HUDEP-2 (cell line): Measurements from ENCODE around the gene LCN15.
"Not testable (repeated sequence)": the region's sequence is repeated elsewhere in the genome, so short reads cannot be mapped to it uniquely, and the experiment has no call there.

Experiments
- DNase-seq, 76 experiments: peaks; one replicate each; lab custom pipeline; 2025; ENCODE audit not compliant: unreplicated experiment in 76 of 76; lab: John Stamatoyannopoulos, UW

Gene LCN15, protein sequence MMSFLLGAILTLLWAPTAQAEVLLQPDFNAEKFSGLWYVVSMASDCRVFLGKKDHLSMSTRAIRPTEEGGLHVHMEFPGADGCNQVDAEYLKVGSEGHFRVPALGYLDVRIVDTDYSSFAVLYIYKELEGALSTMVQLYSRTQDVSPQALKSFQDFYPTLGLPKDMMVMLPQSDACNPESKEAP

DNA sequence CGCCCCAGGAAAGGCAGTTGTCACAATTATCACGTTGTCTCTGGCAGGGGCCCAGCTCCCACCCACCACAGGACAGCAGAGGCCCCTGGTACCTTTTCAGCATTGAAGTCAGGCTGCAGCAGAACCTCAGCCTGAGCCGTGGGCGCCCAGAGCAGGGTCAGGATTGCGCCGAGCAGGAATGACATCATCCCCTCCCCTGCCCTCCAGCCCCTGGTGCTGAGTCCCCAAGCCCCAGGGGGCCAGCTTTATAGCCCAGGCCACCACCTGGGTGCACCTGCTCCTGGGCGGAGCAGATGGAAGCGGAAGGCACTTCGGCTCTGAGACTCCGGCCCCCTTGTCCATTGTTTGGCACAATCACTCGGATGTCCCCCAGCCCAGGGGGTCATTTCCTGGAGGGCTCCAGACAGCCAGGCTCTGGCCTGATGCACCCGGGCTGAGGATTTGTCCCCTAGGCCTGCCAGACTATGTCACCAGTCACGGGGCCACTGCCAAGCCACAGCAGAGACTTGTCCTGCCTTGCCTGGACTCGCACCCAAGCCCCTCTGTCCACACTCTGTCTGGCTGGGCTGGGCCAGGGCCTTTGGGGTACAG, at the start of gene LCN15:
Gene LCN15 (minus strand): TSS at position 218 of the 591 bp plus-strand sequence. CDS start 30 bp downstream, at position 188.
- DNase-seq = no peak

DNA sequence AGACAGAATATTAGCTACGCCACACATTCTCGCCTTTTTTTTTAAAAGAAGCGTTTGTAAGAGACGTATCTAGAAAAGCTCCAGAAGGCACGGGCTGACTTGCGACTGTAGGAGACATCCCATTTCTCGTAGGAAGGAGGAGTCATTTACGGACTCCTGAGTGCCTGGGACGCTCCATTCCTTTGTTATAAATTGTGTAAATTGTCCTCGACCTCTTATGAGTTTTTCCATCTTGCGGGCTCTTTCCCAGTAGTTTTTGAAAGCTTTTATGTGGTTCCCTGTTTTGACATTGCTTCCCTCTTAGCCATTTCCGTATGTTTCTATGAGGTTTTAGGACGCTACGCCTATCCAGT, 44.5 kb upstream of the LCN15 start:
- DNase-seq = no peak

DNA sequence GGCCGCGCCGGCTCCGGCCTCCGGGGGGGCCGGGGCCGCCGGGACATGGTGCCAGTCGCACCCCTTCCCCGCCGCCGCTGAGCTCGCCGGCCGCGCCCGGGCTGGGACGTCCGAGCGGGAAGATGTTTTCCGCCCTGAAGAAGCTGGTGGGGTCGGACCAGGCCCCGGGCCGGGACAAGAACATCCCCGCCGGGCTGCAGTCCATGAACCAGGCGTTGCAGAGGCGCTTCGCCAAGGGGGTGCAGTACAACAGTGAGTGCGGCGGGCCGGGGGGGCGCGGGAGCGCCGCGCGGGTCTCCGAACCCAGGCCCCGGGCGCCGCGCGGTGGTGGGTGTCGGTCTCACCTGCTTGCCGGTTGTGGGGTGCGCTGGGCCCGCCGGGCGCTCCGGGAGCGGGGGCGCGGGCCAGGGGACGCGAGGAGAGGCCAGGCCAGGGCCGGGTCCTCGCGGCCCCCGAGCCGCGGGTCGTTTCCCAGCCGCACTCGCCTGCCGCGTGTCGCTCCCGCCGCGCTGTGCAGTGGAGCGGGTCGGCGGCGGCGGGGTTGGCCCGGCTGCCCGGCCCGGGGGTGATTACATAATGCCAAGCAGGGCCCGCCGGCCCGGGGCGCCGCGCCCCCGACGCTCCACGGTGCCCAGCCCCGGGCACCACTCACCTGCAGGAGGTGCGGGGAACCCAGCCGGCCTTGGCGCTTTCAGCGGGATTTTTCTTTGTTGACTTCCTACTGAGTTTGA, 43.9 kb upstream of the LCN15 start:
- peak in 7 of 76 experiments; percentile 19 to 56 (median 29) for DNase-seq

DNA sequence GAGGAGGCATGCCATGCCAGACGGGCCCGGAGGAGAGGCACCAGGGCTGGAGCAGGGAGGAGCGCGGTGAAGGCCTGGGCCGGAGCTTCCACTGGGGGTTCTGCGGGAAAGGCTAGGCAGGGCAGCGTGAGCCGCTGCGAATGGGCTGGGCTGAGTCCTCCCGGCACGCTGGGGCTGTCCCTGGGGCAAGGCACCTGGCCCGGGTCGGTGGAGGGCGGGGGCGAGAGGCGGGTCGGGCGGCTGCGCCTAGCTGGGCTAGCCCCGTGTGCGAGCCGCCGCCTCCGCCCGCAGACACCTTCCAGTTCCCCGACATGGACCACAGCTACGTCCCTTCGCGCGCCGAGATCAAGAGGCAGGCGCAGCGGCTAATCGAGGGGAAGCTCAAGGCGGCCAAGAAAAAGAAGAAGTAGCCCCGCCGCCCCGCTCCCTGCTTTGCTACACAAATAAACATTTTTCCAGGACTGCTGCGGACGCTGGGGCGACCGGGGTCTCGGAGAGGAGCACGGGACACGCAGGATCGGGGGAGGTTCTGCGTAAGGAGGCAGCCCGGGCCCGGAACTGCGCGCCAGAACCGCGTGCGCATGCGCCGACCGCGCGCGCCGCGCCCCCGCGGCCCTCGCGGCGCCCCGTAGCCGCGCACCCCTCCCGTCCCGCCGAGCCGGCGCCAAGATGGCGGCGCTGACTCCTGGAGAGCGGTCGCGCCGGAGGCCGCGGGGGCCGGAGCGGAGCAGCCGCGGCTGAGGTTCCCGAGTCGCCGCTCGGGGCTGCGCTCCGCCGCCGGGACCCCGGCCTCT, 43.2 kb upstream of the LCN15 start, which contains the start of gene RABL6:
Gene RABL6 (plus strand): TSS at position 668 of the 794 bp plus-strand sequence. CDS start 249 bp downstream, outside the sequence.
- DNase-seq = peak in 65 of 76 experiments; percentile 16 to 80 (median 59)

DNA sequence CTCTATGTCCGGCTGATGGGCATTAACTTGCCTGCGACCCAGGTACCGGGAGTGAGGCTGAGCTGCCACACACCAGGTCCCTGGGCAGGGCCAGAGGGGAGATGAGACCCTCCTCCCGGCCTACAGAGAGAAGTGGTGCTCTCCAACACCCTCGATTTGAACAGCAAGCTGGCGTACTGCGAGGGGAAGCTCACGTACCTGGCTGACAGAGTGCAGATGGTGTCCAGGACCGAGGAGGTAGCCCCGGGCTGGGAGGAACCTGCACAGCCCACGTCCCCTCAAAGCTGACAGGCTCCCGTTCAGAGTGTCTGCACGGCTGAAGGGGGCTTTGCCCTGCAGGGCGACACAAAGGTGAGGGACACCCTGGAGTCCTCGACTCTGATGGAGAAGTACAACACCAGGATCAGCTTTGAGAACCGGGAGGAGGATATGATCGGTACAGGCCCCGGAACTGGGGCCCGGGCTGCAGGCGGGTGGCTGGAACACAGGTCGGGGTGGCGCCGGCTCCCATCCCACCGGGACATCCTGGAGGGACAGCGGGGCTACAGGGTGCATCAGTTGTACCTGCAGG, 42.4 kb upstream of the LCN15 start:
- no peak for DNase-seq

DNA sequence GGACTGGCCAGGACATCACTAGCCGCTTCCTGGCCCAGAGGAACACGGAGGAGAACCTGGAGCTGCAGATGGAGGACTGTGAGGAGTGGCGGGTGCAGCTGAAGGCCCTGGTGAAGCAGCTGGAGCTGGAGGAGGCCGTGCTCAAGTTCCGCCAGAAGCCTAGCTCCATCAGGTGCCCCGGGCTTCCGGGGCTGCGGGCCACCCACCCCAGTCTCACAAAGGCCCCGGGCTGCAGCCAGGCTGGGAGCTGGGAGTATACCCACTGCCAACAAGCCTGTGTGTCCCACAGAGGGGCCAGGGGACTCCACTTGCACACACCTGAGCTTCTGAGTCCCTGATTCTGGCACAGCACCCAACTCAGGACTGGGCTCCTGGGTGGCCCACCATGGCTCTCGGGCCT, 41.7 kb upstream of the LCN15 start:
- no peak for DNase-seq

DNA sequence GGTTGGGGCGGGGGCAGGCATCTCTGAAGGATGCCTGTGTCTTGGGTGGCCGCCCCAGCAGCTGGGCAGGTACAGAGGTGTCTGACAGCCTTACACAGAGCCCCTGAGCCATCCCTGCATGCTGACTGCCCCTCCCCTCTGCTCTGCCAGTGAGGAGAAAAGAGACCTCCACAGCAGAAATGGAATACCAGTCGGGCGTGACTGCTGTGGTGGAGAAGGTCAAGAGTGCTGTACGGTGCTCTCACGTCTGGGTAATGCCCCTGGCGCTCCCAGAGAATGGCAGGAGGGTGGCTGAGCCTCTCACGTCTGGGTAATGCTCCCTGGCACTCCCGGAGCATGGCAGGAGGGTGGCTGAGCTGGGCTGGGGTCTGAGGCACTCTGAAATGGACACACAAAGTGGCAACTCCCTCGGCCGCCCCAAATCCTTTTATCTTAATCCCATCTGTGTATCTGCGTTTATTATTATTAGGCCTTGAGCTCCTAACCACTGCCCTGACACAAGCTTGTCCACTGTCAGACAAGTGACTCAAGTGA, 41.0 kb upstream of the LCN15 start:
- no peak for DNase-seq

DNA sequence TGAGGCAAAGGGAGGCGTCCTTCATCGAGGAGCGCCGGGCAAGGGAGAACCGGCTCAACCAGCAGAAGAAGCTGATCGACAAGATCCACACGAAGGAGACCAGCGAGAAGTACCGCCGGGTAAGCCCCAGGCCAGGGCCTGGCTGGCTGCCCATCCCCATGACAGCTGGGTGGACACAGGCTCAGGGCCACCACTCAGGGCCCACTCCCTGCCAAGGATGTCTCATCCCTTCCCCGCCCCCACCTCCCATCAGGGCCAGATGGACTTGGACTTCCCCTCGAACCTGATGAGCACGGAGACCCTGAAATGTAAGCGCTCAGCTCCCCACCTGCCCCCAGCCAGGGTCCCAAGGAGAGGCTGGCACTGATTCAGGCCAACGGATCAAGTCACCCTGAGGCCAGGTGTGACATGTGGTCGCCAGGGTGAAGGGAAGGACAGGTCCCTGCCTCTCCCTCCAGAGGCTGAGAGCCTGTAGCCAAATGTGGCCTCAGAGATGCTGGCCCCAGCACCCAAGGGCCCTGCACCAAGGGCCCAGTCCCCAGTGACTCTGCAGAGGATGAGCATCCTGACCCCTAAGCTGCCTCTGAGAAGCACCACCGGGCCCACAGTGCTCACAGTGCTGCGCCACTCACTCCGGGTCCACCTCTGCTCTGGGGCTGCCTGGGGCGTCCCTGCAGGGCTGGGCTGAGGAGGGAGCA, 40.3 kb upstream of the LCN15 start:
- no peak for DNase-seq

DNA sequence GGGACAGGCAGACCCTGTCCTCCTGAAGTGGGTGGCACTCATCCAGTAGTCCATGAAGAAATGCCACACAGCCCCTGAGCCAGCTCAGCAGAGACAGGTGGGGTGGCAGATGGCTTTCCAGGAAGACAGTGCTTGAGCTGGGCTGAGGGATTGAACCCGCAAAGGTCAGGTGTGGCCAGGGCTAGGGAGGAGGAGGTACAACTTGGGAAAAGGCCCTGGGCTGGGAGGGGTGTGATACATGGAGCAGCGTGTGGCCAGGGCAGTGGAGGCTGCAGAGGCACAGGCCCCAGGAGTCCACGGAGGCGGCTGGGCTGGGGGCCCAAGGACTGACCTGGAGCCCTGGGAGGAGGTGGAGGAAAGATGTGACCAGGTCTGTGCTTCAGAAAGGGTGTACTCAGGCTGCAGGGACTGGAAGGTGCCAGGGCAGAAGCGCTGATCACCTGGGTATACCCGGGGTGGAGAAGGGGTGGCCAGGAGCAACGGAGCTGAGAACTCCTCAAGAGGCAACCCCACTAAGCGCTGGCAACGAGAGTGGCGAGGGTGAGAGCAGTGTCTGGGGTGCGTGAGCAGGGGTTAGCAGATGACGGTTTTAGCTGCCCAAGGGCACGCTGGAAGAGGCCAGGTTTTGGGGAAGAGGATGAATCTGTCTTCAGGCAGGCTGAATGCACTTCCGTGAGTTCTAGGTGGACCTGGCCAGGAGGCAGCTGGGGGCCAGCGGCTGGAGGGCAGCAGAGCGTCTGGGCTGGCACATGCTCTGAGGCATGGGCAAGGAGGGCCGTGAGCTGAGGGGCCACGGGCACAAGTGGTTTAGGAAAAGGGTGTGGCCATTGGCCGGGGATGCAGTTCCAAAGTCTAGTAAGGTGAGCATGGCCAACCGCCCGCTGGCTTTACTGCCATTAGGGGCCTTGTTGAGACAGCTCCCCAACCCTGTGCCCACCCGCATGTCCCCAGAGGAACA, 39.5 kb upstream of the LCN15 start:
- no peak for DNase-seq

DNA sequence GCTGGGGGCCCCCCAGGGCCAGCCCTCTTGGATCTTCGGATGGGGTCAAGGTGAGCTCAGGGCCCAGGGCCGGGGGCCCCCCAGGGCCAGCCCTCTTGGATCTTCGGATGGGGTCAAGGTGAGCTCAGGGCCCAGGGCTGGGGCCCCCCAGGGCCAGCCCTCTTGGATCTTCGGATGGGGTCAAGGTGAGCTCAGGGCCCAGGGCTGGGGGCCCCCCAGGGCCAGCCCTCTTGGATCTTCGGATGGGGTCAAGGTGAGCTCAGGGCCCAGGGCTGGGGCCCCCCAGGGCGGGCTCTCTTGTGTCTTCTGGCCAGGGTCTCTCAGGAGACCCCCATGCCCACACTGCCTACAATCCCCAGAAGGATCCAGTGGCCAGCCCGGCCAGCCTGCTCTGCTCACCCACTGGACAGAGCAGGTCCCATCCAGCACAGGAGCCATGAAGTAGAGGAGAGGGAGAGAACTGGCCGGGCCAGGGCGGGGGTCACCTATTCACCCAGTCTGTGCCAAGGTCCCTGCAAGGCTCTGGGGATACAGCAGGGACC, 38.8 kb upstream of the LCN15 start:
- not testable (repeated sequence) for DNase-seq

DNA sequence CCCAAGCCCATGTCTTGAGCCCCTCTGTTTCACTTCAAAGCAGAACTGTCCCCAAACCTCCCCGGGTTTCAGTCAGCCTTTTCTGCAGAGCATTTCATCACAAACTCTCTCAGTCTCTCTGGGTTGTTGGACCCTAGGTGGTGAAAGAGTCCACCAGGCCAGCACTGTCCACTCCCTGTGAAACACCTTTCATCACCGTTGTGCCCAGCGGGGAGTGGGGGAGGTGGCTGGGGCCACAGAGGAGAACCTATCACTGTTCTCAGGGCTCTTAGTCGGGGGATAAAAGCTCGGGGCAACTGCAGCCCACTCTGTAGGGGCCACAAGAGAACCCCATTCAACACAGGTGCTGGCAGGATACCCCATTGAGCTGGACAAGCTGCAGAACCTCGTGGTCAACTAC, 38.0 kb upstream of the LCN15 start:
- no peak for DNase-seq

DNA sequence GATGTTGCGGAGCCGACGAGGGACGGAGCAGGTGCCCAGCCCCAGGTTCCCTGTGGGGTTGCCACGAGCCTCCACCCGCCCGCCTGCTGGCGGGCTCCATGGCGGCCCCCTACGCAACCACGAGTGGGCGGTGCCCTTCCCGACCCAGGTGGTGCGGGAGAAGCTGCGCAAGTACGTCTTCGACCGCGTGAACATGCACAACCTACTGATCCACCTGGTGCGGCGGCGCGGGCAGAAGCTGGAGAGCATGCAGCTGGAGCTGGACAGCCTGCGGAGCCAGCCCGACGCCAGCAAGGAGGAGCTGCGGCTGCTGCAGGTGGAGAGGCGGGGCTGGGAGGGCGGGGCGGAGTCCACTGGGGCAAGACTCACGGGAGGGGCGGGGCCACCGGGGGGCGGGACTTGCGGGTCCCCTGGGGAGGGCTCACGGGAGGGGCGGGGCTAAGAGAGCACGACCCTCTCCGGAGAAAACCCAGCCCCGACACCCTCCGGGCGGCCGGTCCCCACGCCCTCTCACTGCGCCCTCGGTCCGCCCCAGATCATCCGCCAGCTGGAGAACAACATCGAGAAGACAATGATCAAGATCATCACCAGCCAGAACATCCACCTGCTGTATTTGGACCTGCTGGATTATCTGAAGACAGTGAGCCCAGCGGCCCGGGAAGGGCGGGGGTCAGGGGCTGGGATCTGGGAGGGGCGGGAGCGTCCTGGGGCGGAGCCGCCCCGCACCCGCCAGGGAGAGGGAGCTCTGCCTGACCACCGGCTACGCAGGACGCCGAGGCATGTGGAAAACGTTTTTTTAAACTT, 35.7 kb upstream of the LCN15 start:
- DNase-seq = peak in 70 of 76 experiments; percentile 24 to 96 (median 84)

DNA sequence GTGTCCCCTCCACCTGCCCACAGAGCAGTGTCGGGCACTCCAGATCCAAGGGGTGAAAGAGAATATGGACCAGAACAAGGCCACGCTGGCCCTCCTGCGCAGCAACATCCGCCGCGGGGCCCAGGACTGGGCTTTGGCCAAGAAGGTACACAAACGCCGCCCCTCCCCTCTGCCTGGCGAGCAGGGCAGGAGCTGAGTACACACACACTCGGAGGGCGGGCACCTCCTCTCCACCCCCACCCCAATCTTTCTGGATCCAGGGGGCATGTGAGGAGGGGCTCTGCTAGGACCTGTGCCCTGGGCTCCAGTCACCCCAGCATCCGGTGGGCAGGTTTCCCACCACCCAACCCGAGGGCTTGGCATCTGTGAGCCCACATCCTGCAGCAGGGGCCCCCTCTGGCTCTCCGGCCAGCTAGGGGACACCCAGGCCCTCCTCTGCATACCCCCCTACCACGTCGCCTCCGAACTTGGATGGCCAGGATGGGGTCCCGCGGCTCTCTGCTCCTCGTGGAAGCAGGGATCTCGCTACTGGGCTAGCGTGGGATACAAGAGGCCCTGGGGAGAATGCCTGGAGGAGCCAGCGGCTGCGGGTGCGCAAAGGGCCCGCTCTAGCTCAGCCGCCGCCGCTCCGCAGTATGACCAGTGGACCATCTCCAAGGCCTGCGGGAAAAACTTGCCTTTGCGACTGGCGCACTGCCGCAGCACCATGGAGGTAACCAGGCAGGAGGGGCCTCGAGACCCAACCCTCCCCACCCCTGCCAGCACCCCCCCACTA, 34.9 kb upstream of the LCN15 start:
- DNase-seq = no peak

DNA sequence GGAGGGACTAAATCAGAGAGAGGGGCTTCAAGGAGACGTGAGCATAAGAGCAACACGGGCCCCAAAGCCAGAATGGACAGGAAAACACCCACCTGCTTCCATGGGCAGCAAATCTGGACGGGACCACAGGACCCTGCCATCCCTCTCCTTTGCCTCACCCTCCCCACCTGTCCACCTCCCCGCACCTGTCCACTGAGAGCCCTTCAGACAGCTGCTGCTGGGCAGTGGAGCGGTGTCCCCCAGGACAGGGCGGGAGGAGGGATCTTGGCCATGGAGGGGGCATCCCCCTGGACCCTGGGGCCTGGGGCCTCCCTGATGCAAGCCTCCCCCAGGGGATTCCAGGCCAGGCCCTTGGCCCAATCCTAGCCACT, 34.4 kb upstream of the LCN15 start:
- no peak for DNase-seq

DNA sequence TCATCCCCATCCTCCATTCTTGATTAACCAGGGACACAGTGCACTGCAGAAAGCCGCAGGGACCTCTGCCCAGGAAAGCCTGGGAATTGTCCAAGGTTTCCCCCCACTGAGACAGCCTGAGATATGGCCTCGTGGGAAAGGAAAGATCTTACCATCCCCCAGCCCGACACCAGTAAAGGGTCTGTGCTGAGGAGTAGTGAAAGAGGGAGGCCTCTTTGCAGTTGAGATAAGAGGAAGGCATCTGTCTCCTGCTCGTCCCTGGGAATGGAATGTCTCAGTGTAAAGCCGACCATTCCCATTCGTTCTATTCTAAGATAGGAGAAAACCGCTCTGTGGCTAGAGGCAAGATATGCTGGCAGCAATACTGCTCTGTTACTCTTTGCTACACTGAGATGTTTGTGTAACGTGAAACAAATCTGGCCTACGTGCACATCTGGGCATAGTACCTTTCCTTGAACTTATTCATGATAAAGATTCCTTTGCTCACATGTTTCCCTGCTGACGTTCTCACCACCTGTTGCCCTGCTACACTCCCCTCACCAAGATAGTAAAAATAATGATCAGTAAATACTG, 32.5 kb upstream of the LCN15 start:
- DNase-seq = peak in 4 of 76 experiments; percentile 6 to 25 (median 19)

DNA sequence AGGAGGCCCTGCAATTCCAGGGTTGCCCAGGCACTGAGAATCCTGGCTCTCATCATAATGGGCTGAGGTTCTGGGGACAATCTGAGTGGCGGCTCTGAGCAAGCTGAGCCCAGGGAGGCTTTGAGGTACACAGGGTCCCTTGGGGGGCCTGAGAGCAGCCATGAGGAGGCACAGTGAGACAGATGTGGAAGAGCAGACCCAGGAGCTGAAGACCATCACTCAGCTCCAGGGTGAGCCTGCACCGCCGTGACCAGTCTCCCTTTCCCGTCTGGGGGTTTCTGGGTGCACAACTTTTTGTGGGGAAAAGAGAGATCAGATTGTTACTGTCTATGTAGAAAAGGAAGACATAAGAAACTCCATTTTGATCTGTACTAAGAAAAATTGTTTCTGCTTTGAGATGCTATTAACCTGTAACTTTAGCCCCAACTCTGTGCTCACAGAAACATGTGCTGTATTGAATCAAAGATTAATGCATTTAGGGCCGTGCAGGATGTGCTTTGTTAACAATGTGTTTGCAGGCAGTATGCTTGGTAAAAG, 32.0 kb upstream of the LCN15 start, which contains the start of gene CCDC183:
Gene CCDC183 (plus strand): TSS at position 101 of the 537 bp plus-strand sequence. CDS start 60 bp downstream, at position 161.
- no peak for DNase-seq
